Suprapubic skin (tissue), 4 donors: ENCODE measurements around the gene DIS3L.
A peak's percentile ranks its signal among the peaks of the same experiment; 100 is the strongest.

Source experiments
- CTCF ChIP-seq, 2 donors: fragments of 200-600 bp in 1 of 2; fragments of 450-650 bp in 1 of 2; sonication (generic) in 1 of 2; IDR thresholded peaks; one replicate each; pipeline ENCODE4 v1.5.1; 2016 to 2019; ENCODE audit warnings: antibody characterized with exemption in 2 of 2, mild to moderate bottlenecking in 1 of 2, moderate library complexity in 1 of 2
- POLR2A ChIP-seq, 2 donors: fragments of 450-650 bp; IDR thresholded peaks; one replicate each; pipeline ENCODE4 v1.6.1; 2017; ENCODE audit warnings: antibody characterized with exemption in 2 of 2, mild to moderate bottlenecking in 2 of 2, moderate library complexity in 2 of 2
- POLR2AphosphoS5 ChIP-seq, 3 donors: sonication (generic); formaldehyde crosslinking; IDR thresholded peaks; one replicate each; pipeline ENCODE4 v1.6.1; 2017; ENCODE audit warnings: antibody characterized with exemption in 3 of 3

GRCh38 chr15:66251790-66252684, 41.3 kb upstream of the DIS3L start:
- TF ChIP-seq CTCF (IDR thresholded peaks at IDR 0.05), result peak; percentile 38 to 76
- TF ChIP-seq POLR2A (IDR thresholded peaks at IDR 0.05), result no peak
- no peak for TF ChIP-seq POLR2AphosphoS5 (IDR thresholded peaks at IDR 0.05)
